ENCODE results near the gene SHE.

The SHE gene

GRCh38 chr1:154502744-154503115, 518 bp upstream of the SHE start:
- TF ChIP-seq CTCF (IDR thresholded peaks at IDR 0.05; ENCODE audit: low read length) = no peak
- TF ChIP-seq EZH2 (optimal IDR thresholded peaks at IDR 0.05; ENCODE audit: low read depth, low read length) = no peak
- no peak for TF ChIP-seq EZH2phosphoT487 (IDR thresholded peaks at IDR 0.05; ENCODE audit: low read length)
- H3K4me3 ChIP-seq (ENCODE audit: low read length) = no peak overlapping the region
- no peak overlapping the region for H3K9ac ChIP-seq (ENCODE audit: low read length)
- H3K9me3 ChIP-seq (replicated peaks; ENCODE audit: insufficient read depth, low read length) = no peaks in the 10 kb centered on the region
- no peak overlapping the region for H2AFZ ChIP-seq (ENCODE audit: low read length)
- no peak overlapping the region for H3K27ac ChIP-seq (ENCODE audit: low read length)
- no peaks in the 10 kb centered on the region for H3K79me2 ChIP-seq (ENCODE audit: low read length)
- no peaks in the 10 kb centered on the region for H3F3A ChIP-seq (ENCODE audit: insufficient read depth, low read length)
- no peaks in the 10 kb centered on the region for H4K20me1 ChIP-seq (ENCODE audit: insufficient read depth, low read length)
- DNase-seq = no peak
- peaks cover 12% of the 10 kb centered on the region; the same call in 1 of the 2 replicates for H3K27me3 ChIP-seq (replicated peaks; ENCODE audit: insufficient read depth, low read length)
- no peaks in the 10 kb centered on the region for H3K9me2 ChIP-seq (replicated peaks; ENCODE audit: insufficient read depth, low read length)
- no peaks in the 10 kb centered on the region for H3K36me3 ChIP-seq (replicated peaks; ENCODE audit: insufficient read depth, low read length)
- H3K4me1 ChIP-seq (ENCODE audit: low read length) = no peaks in the 10 kb centered on the region
- no peak overlapping the region for H3K4me2 ChIP-seq (ENCODE audit: low read depth, low read length)

GRCh38 chr1:154501423-154502065, 668 bp downstream of the SHE start:
- Histone ChIP-seq H3F3A (ENCODE audit: insufficient read depth, low read length) (peaks cover 9% of the 10 kb centered on the region; the same call in 1 of the 2 replicates), H3K4me2 (ENCODE audit: low read depth, low read length) (no peak overlapping the region), H3K9me2 (replicated peaks; ENCODE audit: insufficient read depth, low read length) (no peaks in the 10 kb centered on the region), H3K9ac (ENCODE audit: low read length) (no peak overlapping the region), H3K4me3 (ENCODE audit: low read length) (no peak overlapping the region), H3K79me2 (ENCODE audit: low read length) (no peaks in the 10 kb centered on the region), H2AFZ (ENCODE audit: low read length) (no peak overlapping the region), H3K27ac (ENCODE audit: low read length) (no peak overlapping the region), H3K4me1 (ENCODE audit: low read length) (peaks cover 7% of the 10 kb centered on the region), H4K20me1 (ENCODE audit: insufficient read depth, low read length) (no peaks in the 10 kb centered on the region), H3K27me3 (replicated peaks; ENCODE audit: insufficient read depth, low read length) (peaks cover 12% of the 10 kb centered on the region; the same call in 1 of the 2 replicates), H3K36me3 (replicated peaks; ENCODE audit: insufficient read depth, low read length) (no peaks in the 10 kb centered on the region), H3K9me3 (replicated peaks; ENCODE audit: insufficient read depth, low read length) (no peaks in the 10 kb centered on the region)
- no peak for TF ChIP-seq EZH2phosphoT487 (IDR thresholded peaks at IDR 0.05; ENCODE audit: low read length)
- no peak for DNase-seq

- no peaks in the 10 kb centered on the region for H3K9me2 ChIP-seq (replicated peaks; ENCODE audit: insufficient read depth, low read length)
- H3K27ac ChIP-seq (ENCODE audit: low read length) = no peak overlapping the region
- H3K4me1 ChIP-seq (ENCODE audit: low read length) = peaks cover 11% of the 10 kb centered on the region
- no peak for DNase-seq
- no peaks in the 10 kb centered on the region for H3K9me3 ChIP-seq (replicated peaks; ENCODE audit: insufficient read depth, low read length)
- no peak overlapping the region for H3K9ac ChIP-seq (ENCODE audit: low read length)
- no peaks in the 10 kb centered on the region for H3K36me3 ChIP-seq (replicated peaks; ENCODE audit: insufficient read depth, low read length)
- H3K27me3 ChIP-seq (replicated peaks; ENCODE audit: insufficient read depth, low read length) = peaks cover 12% of the 10 kb centered on the region; the same call in 1 of the 2 replicates
- H4K20me1 ChIP-seq (ENCODE audit: insufficient read depth, low read length) = no peaks in the 10 kb centered on the region
- no peak overlapping the region for H2AFZ ChIP-seq (ENCODE audit: low read length)
- no peak overlapping the region for H3K4me2 ChIP-seq (ENCODE audit: low read depth, low read length)
- no peaks in the 10 kb centered on the region for H3K79me2 ChIP-seq (ENCODE audit: low read length)
- TF ChIP-seq EZH2 (optimal IDR thresholded peaks at IDR 0.05; ENCODE audit: low read depth, low read length) = no peak
- no peak overlapping the region for H3K4me3 ChIP-seq (ENCODE audit: low read length)
- H3F3A ChIP-seq (ENCODE audit: insufficient read depth, low read length) = peaks cover 11% of the 10 kb centered on the region; the same call in 1 of the 2 replicates
Observed at GRCh38 chr1:154500533-154500932, 1.7 kb downstream of the SHE start.

GRCh38 chr1:154499446-154499845, 2.8 kb downstream of the SHE start:
- TF ChIP-seq CTCF (IDR thresholded peaks at IDR 0.05; ENCODE audit: low read length) = no peak
- TF ChIP-seq EZH2phosphoT487 (IDR thresholded peaks at IDR 0.05; ENCODE audit: low read length) = no peak
- TF ChIP-seq EZH2 (optimal IDR thresholded peaks at IDR 0.05; ENCODE audit: low read depth, low read length) = no peak
- no peak overlapping the region for H3K4me3 ChIP-seq (ENCODE audit: low read length)
- DNase-seq = no peak
- H3K79me2 ChIP-seq (ENCODE audit: low read length) = no peaks in the 10 kb centered on the region
- no peaks in the 10 kb centered on the region for H3K36me3 ChIP-seq (replicated peaks; ENCODE audit: insufficient read depth, low read length)
- no peaks in the 10 kb centered on the region for H3K9me2 ChIP-seq (replicated peaks; ENCODE audit: insufficient read depth, low read length)
- peaks cover 12% of the 10 kb centered on the region; the same call in 1 of the 2 replicates for H3K27me3 ChIP-seq (replicated peaks; ENCODE audit: insufficient read depth, low read length)
- no peak overlapping the region for H3K27ac ChIP-seq (ENCODE audit: low read length)
- peaks cover 11% of the 10 kb centered on the region; the same call in 1 of the 2 replicates for H3F3A ChIP-seq (ENCODE audit: insufficient read depth, low read length)
- H3K4me1 ChIP-seq (ENCODE audit: low read length) = peaks cover 11% of the 10 kb centered on the region
- no peak overlapping the region for H3K4me2 ChIP-seq (ENCODE audit: low read depth, low read length)
- H4K20me1 ChIP-seq (ENCODE audit: insufficient read depth, low read length) = no peaks in the 10 kb centered on the region
- no peak overlapping the region for H3K9ac ChIP-seq (ENCODE audit: low read length)
- H2AFZ ChIP-seq (ENCODE audit: low read length) = no peak overlapping the region
- H3K9me3 ChIP-seq (replicated peaks; ENCODE audit: insufficient read depth, low read length) = no peaks in the 10 kb centered on the region
